Kidney epithelial cell (primary cell): ENCODE results near the gene PRCD. TPM values are rescaled to one million over a fixed set of nuclear protein-coding genes. Genes with fewer than 3 reads are reported as not detected.

Experiments used
- DNase-seq: peaks from one replicate; pipeline ENCODE4 v3.0.0-alpha.2; 2010; ENCODE audit warnings: low read depth
- H3K27me3 ChIP-seq: 2 replicates; pipeline ENCODE4 v1.6.0; 2011; ENCODE audit warnings: low read length; ENCODE audit not compliant: control insufficient read depth, insufficient read depth
- H3K36me3 ChIP-seq: 2 replicates; pipeline ENCODE4 v1.5.1; 2011; ENCODE audit warnings: low read length; ENCODE audit not compliant: control insufficient read depth, insufficient read depth
- H3K4me3 ChIP-seq: 2 replicates; pipeline ENCODE4 v1.5.1; 2011; ENCODE audit warnings: low read depth, mild to moderate bottlenecking, control low read depth, low read length
- total RNA-seq: library from RNA; depleted of rRNA; stranded (reverse); fragments of >200 nt; gene quantifications from 2 replicates; pipeline ENCODE4 v1.2.3, GENCODE V29; 2015
- TF ChIP-seq, protein P1 (sequence below): IDR thresholded peaks from 2 replicates; pipeline ENCODE4 v1.5.1; 2011; ENCODE audit warnings: mild to moderate bottlenecking, moderate library complexity, low read length, control low read depth, inconsistent platforms; ENCODE audit not compliant: insufficient read depth, poor library complexity, severe bottlenecking

The PRCD gene
- total RNA-seq, 1 donor from 2014 or later: not detected

DNA sequence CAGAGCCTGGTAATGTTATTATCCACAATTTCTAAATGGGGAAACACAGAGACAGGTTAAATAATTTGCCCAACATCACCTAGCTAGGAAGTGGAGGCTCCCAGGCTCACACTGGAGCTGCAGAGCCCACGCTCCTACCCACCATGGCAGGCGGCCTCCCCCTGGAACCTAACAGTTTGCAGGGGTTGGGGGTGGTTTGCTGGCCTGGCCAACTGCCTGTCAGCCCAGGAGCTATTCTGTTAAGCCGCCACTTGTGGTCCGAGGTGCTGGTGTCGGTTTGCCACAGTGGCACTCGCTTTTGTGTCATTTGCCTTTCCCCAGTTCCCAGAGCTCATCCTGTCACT, 3.6 kb downstream of the PRCD start:
- H3K36me3 ChIP-seq: no peaks in the 10 kb centered on the region
- TF ChIP-seq, protein P1, sequence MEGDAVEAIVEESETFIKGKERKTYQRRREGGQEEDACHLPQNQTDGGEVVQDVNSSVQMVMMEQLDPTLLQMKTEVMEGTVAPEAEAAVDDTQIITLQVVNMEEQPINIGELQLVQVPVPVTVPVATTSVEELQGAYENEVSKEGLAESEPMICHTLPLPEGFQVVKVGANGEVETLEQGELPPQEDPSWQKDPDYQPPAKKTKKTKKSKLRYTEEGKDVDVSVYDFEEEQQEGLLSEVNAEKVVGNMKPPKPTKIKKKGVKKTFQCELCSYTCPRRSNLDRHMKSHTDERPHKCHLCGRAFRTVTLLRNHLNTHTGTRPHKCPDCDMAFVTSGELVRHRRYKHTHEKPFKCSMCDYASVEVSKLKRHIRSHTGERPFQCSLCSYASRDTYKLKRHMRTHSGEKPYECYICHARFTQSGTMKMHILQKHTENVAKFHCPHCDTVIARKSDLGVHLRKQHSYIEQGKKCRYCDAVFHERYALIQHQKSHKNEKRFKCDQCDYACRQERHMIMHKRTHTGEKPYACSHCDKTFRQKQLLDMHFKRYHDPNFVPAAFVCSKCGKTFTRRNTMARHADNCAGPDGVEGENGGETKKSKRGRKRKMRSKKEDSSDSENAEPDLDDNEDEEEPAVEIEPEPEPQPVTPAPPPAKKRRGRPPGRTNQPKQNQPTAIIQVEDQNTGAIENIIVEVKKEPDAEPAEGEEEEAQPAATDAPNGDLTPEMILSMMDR: no peak
- no peak overlapping the region for H3K4me3 ChIP-seq
- DNase-seq: no peak
- H3K27me3 ChIP-seq: peaks cover 11% of the 10 kb centered on the region

DNA sequence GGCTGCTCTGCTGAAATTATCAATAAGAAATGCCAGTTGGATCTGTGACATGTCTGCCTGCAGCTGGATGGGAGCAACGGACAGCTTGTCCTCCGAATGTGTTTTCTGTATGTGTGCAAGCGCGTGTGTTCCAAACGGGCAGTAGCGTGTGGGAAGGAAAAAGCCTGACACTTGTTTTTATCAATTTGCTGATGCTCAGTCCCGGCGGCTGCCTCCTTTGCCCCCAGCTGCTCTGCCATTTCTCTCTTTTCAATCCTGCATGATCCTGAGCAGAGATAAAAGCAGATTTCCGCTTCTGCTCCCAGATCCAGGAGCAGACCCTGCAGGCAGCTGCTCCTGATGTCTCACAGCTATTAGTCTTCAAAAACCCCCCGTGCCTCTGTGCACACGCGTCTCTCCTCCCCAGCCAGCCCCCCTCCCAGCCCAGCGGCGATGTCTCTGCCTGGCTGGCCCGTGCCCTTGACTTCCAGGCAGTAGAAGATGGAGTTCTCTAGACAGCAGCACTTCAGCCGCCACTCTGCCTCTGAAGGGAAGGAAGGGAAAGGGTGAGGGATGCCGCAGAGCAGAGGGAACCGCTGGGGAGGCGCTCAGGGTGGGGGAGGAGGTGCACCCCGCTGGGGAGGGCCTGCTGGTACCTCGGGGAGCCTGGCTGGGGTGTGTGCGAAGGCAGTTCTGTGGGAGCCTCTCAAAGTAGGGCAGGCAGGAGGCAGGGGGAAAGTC, 4.1 kb downstream of the PRCD start:
- DNase-seq: no peak
- H3K4me3 ChIP-seq: no peak overlapping the region
- TF ChIP-seq, protein P1: no peak
- peaks cover 9% of the 10 kb centered on the region for H3K27me3 ChIP-seq
- no peaks in the 10 kb centered on the region for H3K36me3 ChIP-seq

DNA sequence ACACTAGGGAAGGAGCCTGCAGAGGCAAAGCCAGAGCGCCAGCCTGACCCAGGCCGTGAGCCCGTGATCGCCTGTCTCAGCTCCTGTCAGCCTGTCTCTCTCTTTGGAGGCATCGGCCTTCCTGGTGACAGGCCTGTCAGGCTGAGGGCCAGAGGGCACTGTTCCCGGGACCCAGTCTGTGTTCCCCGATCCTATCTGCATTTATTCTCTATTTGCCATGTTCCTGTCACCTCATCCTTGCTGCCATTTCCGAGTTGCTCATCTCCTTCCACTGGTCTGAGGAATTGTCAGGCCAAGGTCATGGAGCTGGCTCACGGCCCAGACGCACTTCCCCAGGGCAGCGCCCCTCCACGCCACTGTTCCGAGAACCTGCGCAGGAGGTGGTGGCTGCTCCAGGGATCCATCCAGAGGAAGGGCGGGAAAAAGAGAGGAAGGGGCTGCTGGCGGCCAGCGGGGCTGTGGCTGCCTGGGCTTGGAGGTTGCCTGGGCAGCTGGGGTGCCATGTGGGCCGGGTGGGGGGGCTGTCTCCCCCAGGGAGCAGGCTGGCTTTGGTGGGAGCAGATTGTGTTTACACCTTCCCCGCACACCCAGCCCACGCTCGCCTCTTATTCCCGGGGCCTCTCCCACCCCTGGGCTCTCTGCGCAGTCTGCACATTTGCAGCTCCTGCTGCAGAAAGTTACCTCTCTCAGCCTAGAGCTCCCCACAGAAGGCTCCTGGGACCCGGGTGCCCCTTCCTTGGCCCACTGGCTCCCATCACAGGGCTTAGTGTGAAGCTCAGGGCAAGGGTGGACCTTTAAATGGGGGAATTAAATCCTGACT, 4.9 kb downstream of the PRCD start:
- H3K36me3 ChIP-seq: no peaks in the 10 kb centered on the region
- no peak for DNase-seq
- TF ChIP-seq, protein P1: no peak
- peaks cover 9% of the 10 kb centered on the region for H3K27me3 ChIP-seq
- no peak overlapping the region for H3K4me3 ChIP-seq

DNA sequence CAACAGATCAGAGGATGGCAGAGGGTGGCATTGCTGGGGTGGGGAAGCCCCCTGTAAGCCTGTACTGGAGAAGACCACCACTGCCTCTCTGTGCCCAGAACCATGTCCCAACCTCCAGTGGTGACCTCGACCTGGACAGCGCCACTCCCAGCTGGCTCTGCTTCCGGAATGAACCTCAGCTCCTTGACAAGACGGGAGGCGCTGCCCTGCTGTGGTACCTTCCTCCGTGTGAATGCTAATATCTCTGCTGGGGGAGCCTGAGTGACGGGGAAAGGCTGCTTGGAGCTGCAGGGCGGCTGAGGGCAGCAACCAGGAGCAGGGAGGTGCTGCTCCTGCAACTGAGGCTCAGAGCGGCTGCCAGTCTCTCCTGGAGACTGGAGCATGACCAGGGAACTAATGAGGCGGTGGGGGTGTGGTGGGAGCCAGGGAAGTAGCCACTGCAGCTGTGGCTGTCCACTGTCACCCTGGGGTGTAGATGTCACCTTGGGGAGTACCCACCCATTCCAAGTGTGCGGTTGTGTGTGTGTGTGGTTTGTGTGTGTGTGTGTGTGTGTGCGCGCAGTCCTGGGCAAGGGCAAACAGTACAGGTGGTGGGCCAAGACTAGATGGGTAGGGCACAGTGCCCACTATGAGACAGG, 6.2 kb downstream of the PRCD start:
- no peak overlapping the region for H3K4me3 ChIP-seq
- no peak for DNase-seq
- H3K27me3 ChIP-seq: peaks cover 9% of the 10 kb centered on the region
- TF ChIP-seq, protein P1: no peak
- H3K36me3 ChIP-seq: no peaks in the 10 kb centered on the region

DNA sequence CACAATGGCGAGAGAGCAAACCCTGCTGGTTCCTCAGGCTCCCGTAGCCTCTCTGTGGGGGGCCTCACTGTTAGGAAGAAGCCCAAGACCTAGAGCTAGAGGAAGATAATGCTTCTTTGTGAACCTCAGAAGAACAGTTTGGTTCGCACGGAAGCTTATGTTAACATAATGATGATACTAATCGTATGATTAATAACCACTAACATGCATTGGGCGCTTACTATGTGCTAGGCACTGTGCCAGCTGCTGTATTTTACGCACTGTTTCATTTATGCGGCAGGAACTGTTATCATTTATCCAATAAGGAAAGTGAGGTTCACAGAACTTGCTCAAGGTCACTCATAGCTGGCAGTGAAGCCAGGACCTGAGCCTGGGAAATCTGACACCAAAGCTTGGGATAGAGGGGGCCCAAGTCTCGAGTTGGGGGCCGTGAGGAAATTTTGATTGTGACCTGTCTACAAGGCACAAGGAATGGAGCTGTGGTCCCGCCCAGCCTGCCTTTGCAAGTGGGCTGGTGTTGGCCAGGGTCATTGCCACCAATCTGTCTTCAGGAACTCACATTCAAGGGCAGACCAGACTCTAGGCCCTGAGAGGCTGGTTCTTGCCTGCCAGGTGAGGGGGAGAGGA, 6.8 kb downstream of the PRCD start:
- DNase-seq: no peak
- Histone ChIP-seq H3K27me3 (peaks cover 9% of the 10 kb centered on the region), H3K36me3 (no peaks in the 10 kb centered on the region), H3K4me3 (no peak overlapping the region)
- TF ChIP-seq, protein P1: no peak
